CD14-positive monocyte (primary cell): ENCODE measurements around the gene MYH9. TPM values are rescaled to one million over a fixed set of nuclear protein-coding genes. Genes with fewer than 3 reads are reported as not detected.

Experiments
- DNase-seq, 3 donors: peaks; one replicate each; pipeline ENCODE4 v3.0.0-alpha.2; 2011 to 2022
- H2AFZ ChIP-seq: 2 replicates; pipeline ENCODE4 v1.6.0; 2012; ENCODE audit warnings: mild to moderate bottlenecking, low read depth, low read length, inconsistent platforms; ENCODE audit not compliant: insufficient read depth, poor library complexity, severe bottlenecking
- H3K27ac ChIP-seq, 2 donors: 1 replicate in 1 of 2; 2 replicates in 1 of 2; pipeline ENCODE4 v1.5.1; 2012 to 2013; ENCODE audit warnings: low read length in 2 of 2, control low read depth in 1 of 2, inconsistent platforms in 1 of 2, low read depth in 1 of 2, mild to moderate bottlenecking in 1 of 2
- H3K27me3 ChIP-seq, 2 donors: one replicate each; pipeline versions ENCODE4 v1.6.0 to v1.6.1; 2011 to 2013; ENCODE audit warnings: low read length in 2 of 2; ENCODE audit not compliant: control insufficient read depth in 2 of 2, insufficient read depth in 2 of 2
- H3K36me3 ChIP-seq, 2 donors: replicated peaks in 1 of 2; 1 replicate in 1 of 2; 2 replicates in 1 of 2; pipeline versions ENCODE4 v1.5.1 to v1.6.1; 2012 to 2013; ENCODE audit warnings: low read length in 2 of 2, control low read depth in 1 of 2, inconsistent platforms in 1 of 2, mild to moderate bottlenecking in 1 of 2; ENCODE audit not compliant: insufficient read depth in 2 of 2, control insufficient read depth in 1 of 2
- H3K4me1 ChIP-seq, 2 donors: 1 replicate in 1 of 2; 2 replicates in 1 of 2; pipeline versions ENCODE4 v1.5.1 to v1.6.1; 2012 to 2013; ENCODE audit warnings: low read length in 2 of 2, control low read depth in 1 of 2, inconsistent platforms in 1 of 2, mild to moderate bottlenecking in 1 of 2, moderate library complexity in 1 of 2; ENCODE audit not compliant: insufficient read depth in 2 of 2, control insufficient read depth in 1 of 2
- H3K4me2 ChIP-seq: replicated peaks from 2 replicates; pipeline ENCODE3; 2012; ENCODE audit warnings: low read length, moderate library complexity, mild to moderate bottlenecking; ENCODE audit not compliant: poor library complexity, severe bottlenecking; ENCODE audit errors: extremely low read depth
- H3K4me3 ChIP-seq, 3 experiments: fragments of 200-600 bp in 1 of 3; sonication (generic) in 1 of 3; replicated peaks in 1 of 3; 1 replicate in 2 of 3; 2 replicates in 1 of 3; pipeline ENCODE4 v1.5.1; 2011 to 2013; ENCODE audit warnings: low read length in 3 of 3, mild to moderate bottlenecking in 3 of 3, control low read depth in 2 of 3, low read depth in 2 of 3, inconsistent platforms in 1 of 3, moderate library complexity in 1 of 3
- H3K79me2 ChIP-seq: 2 replicates; pipeline ENCODE4 v1.6.0; 2012; ENCODE audit warnings: mild to moderate bottlenecking, control low read depth, inconsistent platforms, low read length, moderate library complexity; ENCODE audit not compliant: insufficient read depth
- H3K9ac ChIP-seq: 2 replicates; pipeline ENCODE4 v1.6.0; 2017; ENCODE audit warnings: low read length, mild to moderate bottlenecking; ENCODE audit not compliant: insufficient read depth, poor library complexity, severe bottlenecking
- H3K9me3 ChIP-seq, 2 donors: replicated peaks in 1 of 2; 1 replicate in 1 of 2; 2 replicates in 1 of 2; pipeline versions ENCODE4 v1.5.1 to v1.6.1; 2012 to 2013; ENCODE audit warnings: low read length in 2 of 2, control low read depth in 1 of 2; ENCODE audit not compliant: control insufficient read depth in 1 of 2, insufficient read depth in 1 of 2
- H4K20me1 ChIP-seq: 2 replicates; pipeline ENCODE4 v1.6.0; 2012; ENCODE audit warnings: mild to moderate bottlenecking, low read length, control low read depth, moderate library complexity; ENCODE audit not compliant: insufficient read depth
- H3K27ac Mint-ChIP-seq, 7 donors: one replicate each; pipeline ENCODE4 v1.8.0; 2020; ENCODE audit warnings: mild to moderate bottlenecking in 7 of 7, mixed read lengths in 7 of 7, moderate library complexity in 6 of 7, inconsistent platforms in 2 of 7
- H3K27me3 Mint-ChIP-seq, 3 donors: one replicate each; pipeline ENCODE4 v1.8.0; 2021 to 2022; ENCODE audit warnings: low read depth in 3 of 3, mild to moderate bottlenecking in 3 of 3, mixed read lengths in 3 of 3, moderate library complexity in 3 of 3, inconsistent platforms in 1 of 3
- H3K36me3 Mint-ChIP-seq, 2 donors: one replicate each; pipeline ENCODE4 v1.8.0; 2020; ENCODE audit warnings: mixed read lengths in 2 of 2, inconsistent platforms in 1 of 2, mild to moderate bottlenecking in 1 of 2
- H3K4me1 Mint-ChIP-seq: one replicate; pipeline ENCODE4 v1.8.0; 2020; ENCODE audit warnings: mild to moderate bottlenecking, mixed read lengths
- H3K4me3 Mint-ChIP-seq, 2 donors: one replicate each; pipeline ENCODE4 v1.8.0; 2020; ENCODE audit warnings: mild to moderate bottlenecking in 2 of 2, mixed read lengths in 2 of 2, moderate library complexity in 1 of 2
- H3K9me3 Mint-ChIP-seq, 7 donors: one replicate each; pipeline ENCODE4 v1.8.0; 2020 to 2022; ENCODE audit warnings: mixed read lengths in 7 of 7, mild to moderate bottlenecking in 6 of 7, moderate library complexity in 6 of 7, inconsistent platforms in 2 of 7
- WGBS: methylation state at CpG from one replicate; pipeline ENCODE4 v1.1.5; 2013; ENCODE audit warnings: missing lambda C conversion rate; ENCODE audit not compliant: insufficient coverage; 5-methylcytosine and 5-hydroxymethylcytosine counted together
- intact Hi-C, 2 donors: fragments of 100-400 bp; cut with micrococcal nuclease; formaldehyde crosslinking; loops; one replicate each; pipeline versions ENCODE4 v1.15.0 to v1.15.1; 2023
- polyA plus RNA-seq, 3 donors: library from polyadenylated mRNA; depleted of rRNA in 1 of 3; unstranded in 2 of 3; stranded (reverse) in 1 of 3; fragments of 300-500 nt in 2 of 3; fragments of >200 nt in 1 of 3; fragmentation: Illumina TruSeq in 2 of 3; gene quantifications; 1 replicate in 2 of 3; 2 replicates in 1 of 3; pipeline ENCODE4 v1.2.3, GENCODE V29; 2012 to 2021
- TF ChIP-seq, protein P1 (sequence below): fragments of 200-600 bp; IDR thresholded peaks from one replicate; pipeline ENCODE4 v1.8.0; 2022; ENCODE audit warnings: antibody characterized with exemption, mild to moderate bottlenecking

The MYH9 gene
- polyA plus RNA-seq, 3 donors: 35.6 to 163 (median 79.5) TPM

DNA sequence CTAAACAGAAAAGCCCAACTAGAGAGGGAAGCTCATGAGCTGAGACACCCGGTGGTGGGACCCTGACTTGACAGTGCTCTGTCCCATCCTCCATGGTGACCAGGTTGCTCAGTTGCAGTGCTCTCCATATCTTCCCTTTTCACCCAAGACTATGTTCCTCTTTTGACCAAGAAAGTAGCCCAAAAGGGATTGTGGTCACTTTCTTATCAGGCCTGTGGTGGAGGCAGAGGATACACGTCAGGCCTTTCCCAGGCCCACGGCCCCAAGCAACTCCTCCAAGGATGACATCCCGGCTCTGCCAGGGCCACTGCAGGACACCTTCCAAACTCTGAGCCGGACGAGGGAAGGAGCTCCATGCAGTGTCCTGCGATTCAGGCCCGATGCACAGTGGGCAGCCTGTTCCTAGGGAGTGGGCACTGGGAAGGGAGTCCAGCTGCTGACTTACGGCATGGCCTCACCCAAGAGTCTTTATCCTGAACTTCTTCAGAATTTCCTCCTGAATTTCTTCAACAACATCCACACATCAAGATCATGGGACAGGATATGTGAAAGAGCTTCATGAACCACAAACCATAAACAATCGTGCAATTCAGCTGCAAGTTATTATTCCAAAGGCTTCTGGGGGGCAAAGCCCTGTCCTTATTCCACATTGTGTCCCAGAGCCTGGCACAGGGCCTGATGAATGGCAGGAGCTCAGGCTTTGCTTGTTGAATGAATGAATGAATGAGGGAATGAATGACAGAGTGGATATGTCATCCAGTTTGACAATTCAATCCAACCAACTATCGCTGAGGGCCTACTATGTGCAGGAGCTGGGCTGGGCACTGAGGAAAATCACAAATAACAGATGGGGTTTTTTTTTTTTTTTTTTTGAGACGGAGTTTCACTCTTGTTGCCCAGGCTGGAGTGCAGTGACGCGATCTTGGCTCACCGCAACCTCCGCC lies 36.0 kb upstream of the MYH9 start:
- H3K4me3 ChIP-seq: peak overlapping the region in 1 of 3 experiments; percentile 20
- no peak overlapping the region for H3K9ac ChIP-seq
- Mint-ChIP-seq H3K36me3 (peaks cover 2 to 3% of the 10 kb centered on the region in 2 donors), H3K4me3 (peak overlapping the region in 1 of 2 donors; percentile 53), H3K9me3 (peaks cover 0 to 1% (median 0%) of the 10 kb centered on the region in 7 donors), H3K27ac (peak overlapping the region; percentile 67 to 89 (median 87)), H3K27me3 (no peaks in the 10 kb centered on the region), H3K4me1 (peaks cover 57% of the 10 kb centered on the region)
- H3K79me2 ChIP-seq: no peaks in the 10 kb centered on the region
- peak overlapping the region; percentile 53 to 69 for H3K27ac ChIP-seq
- TF ChIP-seq, protein P1, sequence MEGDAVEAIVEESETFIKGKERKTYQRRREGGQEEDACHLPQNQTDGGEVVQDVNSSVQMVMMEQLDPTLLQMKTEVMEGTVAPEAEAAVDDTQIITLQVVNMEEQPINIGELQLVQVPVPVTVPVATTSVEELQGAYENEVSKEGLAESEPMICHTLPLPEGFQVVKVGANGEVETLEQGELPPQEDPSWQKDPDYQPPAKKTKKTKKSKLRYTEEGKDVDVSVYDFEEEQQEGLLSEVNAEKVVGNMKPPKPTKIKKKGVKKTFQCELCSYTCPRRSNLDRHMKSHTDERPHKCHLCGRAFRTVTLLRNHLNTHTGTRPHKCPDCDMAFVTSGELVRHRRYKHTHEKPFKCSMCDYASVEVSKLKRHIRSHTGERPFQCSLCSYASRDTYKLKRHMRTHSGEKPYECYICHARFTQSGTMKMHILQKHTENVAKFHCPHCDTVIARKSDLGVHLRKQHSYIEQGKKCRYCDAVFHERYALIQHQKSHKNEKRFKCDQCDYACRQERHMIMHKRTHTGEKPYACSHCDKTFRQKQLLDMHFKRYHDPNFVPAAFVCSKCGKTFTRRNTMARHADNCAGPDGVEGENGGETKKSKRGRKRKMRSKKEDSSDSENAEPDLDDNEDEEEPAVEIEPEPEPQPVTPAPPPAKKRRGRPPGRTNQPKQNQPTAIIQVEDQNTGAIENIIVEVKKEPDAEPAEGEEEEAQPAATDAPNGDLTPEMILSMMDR: no peak
- 69% methylated on average over 7 of the region's 16 CpGs for WGBS
- peak overlapping the region; percentile 17 for H3K4me2 ChIP-seq
- no peaks in the 10 kb centered on the region for H3K36me3 ChIP-seq
- H2AFZ ChIP-seq: no peak overlapping the region
- H3K27me3 ChIP-seq: no peaks in the 10 kb centered on the region
- H3K4me1 ChIP-seq: peaks cover 52 to 53% of the 10 kb centered on the region in 2 donors
- intact Hi-C loops: no loop called here
- H4K20me1 ChIP-seq: no peaks in the 10 kb centered on the region
- H3K9me3 ChIP-seq: no peaks in the 10 kb centered on the region
- peak; percentile 50 to 66 (median 64) for DNase-seq

DNA sequence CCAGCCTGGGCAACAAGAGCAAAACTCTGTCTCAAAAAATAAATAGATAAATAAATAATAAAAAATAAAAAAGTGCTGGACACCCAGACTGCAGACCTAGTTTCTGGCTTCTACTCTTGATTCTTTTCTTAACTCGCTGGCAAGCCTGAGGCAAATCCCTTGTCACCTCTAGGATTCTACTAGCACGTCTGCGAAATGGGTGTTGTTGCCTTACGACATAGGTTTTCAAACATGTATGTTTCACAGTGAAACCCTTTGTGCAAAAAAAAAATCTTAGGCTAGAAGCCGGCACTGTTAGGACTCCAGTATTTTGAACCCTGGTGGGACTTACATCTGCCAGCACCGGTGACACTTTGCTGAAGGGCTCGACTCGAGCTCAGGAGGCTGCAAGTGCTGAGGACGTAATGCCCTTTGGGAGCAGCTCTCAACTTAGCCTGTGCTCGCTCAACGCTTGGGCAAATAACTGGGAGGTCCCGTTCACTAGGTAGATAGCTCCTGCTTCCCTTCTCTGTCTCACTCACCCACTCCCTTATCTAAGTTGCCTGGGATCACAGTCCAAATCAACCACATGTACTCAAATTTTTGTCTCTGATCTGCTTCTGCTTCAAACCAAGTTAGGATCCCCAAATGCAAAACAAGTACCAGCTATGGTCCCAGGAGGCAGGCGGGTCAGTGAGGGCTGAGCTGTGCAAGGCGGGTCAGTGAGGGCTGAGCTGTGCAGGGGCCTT lies 34.7 kb upstream of the MYH9 start:
- intact Hi-C loops: no loop called here

More for the DNA sequence above, 34.7 kb upstream of the MYH9 start:
- DNase-seq: no peak
- H3K27ac Mint-ChIP-seq: peak overlapping the region in 1 of 7 donors; percentile 1
- no peak overlapping the region for H3K4me3 Mint-ChIP-seq
- peaks cover 58% of the 10 kb centered on the region for H3K4me1 Mint-ChIP-seq
- Histone ChIP-seq H3K36me3 (no peaks in the 10 kb centered on the region), H3K9me3 (no peaks in the 10 kb centered on the region), H3K27me3 (no peaks in the 10 kb centered on the region), H3K9ac (no peak overlapping the region), H3K4me2 (no peak overlapping the region), H3K4me3 (no peak overlapping the region), H4K20me1 (no peaks in the 10 kb centered on the region), H3K4me1 (peaks cover 53 to 56% of the 10 kb centered on the region in 2 donors), H2AFZ (no peak overlapping the region), H3K79me2 (no peaks in the 10 kb centered on the region), H3K27ac (no peak overlapping the region)
- H3K36me3 Mint-ChIP-seq: peaks cover 2 to 3% of the 10 kb centered on the region in 2 donors
- 94% methylated on average over 11 of the region's 14 CpGs for WGBS
- H3K9me3 Mint-ChIP-seq: peaks cover 0 to 1% (median 0%) of the 10 kb centered on the region in 7 donors
- no peaks in the 10 kb centered on the region for H3K27me3 Mint-ChIP-seq
- TF ChIP-seq, protein P1: no peak
